AG04449 (cell line): ENCODE results near the gene SMIM27.
"Not testable (repeated sequence)": the region's sequence is repeated elsewhere in the genome, so short reads cannot be mapped to it uniquely, and the experiment has no call there.

Experiments
- CTCF ChIA-PET: fragments of 350-600 bp; formaldehyde crosslinking; extraction: SDS; loops from one replicate; lab custom pipeline; 2021; ENCODE audit warnings: antibody characterized with exemption; lab: Yijun Ruan, JAX
- POLR2A ChIA-PET: fragments of 400-600, 350-600 bp; formaldehyde crosslinking; extraction: SDS; loops from one replicate; lab custom pipeline; 2020; ENCODE audit warnings: antibody characterized with exemption, inconsistent platforms; lab: Yijun Ruan, JAX
- DNase-seq: peaks from one replicate; pipeline ENCODE4 v3.0.0-alpha.2; 2010; ENCODE audit warnings: low read depth, low spot score
- H3K4me3 ChIP-seq: 2 replicates; pipeline ENCODE4 v1.5.1; 2011; ENCODE audit warnings: low read depth, mild to moderate bottlenecking, control low read depth, low read length
- CTCF ChIP-seq: IDR thresholded peaks from one replicate; pipeline ENCODE4 v1.5.1; 2011; ENCODE audit warnings: mild to moderate bottlenecking, moderate library complexity, low read length, control low read depth, inconsistent platforms; ENCODE audit not compliant: insufficient read depth; ENCODE audit errors: missing control alignments

Gene SMIM27

DNA sequence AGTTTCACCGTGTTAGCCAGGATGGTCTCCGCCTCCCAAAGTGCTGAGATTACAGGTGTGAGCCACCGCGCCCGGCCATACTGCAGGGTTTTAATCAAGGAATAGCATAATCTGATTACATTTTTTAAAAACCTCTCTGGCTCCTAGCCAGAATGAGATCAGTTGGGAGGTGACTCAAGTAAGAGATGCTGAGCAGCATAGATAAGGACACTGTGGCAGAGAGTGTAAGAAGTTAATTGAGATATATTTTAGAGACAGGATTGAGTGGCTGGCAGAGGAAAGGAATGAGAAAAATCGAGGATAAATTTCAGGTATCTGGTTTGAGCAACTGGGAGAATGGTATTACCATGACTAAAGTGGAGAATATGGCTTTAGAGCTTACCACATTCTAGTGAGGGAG is 18.8 kb upstream of the SMIM27 start:
- no peak for DNase-seq
- no peak for TF ChIP-seq CTCF
- H3K4me3 ChIP-seq = no peak overlapping the region
- POLR2A ChIA-PET = no interaction called here
- CTCF ChIA-PET = interaction anchor here (1.0 to 1.6 kb wide), 3 partner anchors 11 to 136 kb away, joined by 3 to 4 read pairs (median 3); no protein-coding TSS in a partner anchor

DNA sequence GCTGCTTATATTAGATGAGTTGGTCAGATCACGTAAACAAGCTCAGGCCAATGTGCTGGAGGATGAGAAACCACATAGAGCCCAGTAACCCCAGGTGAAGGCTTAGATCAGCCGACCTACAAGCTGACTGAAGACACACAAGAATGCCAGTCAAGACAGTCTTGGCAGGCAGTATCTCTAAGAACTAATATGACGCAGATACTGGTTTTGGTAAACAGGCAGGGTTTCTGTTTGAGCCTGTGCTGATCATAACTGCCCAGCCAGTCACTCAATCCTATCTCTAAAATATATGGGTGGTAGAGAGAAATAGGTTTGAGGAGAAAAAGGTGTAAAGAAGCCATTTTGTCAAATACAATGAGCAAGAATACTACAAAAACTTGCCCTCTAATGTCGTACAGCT is 18.3 kb upstream of the SMIM27 start:
- no peak for DNase-seq
- POLR2A ChIA-PET = interaction anchor here (0.6 kb wide), 1 partner anchor 18 kb away, joined by 4 read pairs; the partner anchor contains the start of gene SMIM27
- no peak overlapping the region for H3K4me3 ChIP-seq
- CTCF ChIA-PET = interaction anchor here (1.0 to 1.6 kb wide), 3 partner anchors 11 to 136 kb away, joined by 3 to 4 read pairs (median 3); no protein-coding TSS in a partner anchor
- TF ChIP-seq CTCF = no peak

DNA sequence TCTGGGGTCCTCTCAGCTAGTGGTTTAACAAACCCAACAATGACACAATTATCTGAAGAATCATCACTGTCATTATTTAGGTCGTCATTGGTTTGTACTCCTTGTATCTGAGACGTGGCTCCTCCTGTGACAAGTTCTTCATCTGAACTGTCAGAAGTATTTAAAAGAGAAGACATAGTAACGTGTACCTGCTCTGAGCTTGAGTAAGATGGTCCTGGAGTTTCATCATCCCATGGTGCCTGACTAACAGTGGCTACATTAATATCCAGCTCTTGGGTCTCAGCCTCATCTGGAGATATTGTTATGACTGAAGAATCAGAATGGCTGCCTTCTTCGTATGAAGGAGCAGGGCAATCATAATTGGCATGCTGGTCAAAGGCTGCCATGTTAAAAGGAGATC is 9.1 kb upstream of the SMIM27 start:
- ChIA-PET CTCF (interaction anchor here (1.0 to 1.8 kb wide), 3 partner anchors 17 to 164 kb away, joined by 3 to 5 read pairs (median 4); partner anchors contain the start of gene RIGI), POLR2A (no interaction called here)
- TF ChIP-seq CTCF = no peak
- no peak for DNase-seq
- H3K4me3 ChIP-seq = no peak overlapping the region

DNA sequence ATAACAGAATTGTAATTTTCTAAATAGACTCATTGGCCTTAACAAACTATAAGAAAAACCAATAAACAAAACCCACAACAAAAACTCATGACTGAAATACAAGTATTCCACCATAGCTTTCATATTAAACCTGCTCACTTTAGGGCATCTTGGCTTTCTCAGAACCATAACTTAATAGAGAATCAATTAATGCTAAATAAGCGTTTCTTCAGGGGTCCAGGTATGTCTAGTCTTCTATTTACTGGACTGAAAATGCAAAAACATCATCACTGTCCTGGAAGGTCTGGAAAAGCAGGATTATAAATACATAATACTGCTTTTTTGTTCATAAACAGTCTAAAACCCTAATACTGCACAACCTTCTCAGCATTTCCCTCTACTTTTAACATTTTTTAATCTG is 6.2 kb upstream of the SMIM27 start:
- ChIA-PET CTCF (interaction anchor here (1.1 to 5.0 kb wide), 4 partner anchors 15 to 167 kb away, joined by 3 to 30 read pairs (median 14); no protein-coding TSS in a partner anchor), POLR2A (no interaction called here)
- DNase-seq = no peak
- no peak overlapping the region for H3K4me3 ChIP-seq
- no peak for TF ChIP-seq CTCF

- POLR2A ChIA-PET, H3K4me3 ChIP-seq, DNase-seq: not testable (repeated sequence)
- CTCF ChIA-PET = interaction anchor here (1.3 to 9.9 kb wide), 3 partner anchors 32 to 170 kb away, joined by 4 to 94 read pairs (median 30); no protein-coding TSS in a partner anchor
Measured at GRCh38 chr9:32548213-32548612, 3.9 kb upstream of the SMIM27 start.

GRCh38 chr9:32550150-32550561 is 2.0 kb upstream of the SMIM27 start:
- ChIA-PET CTCF (interaction anchor here (0.7 to 9.9 kb wide), 13 partner anchors 9 to 172 kb away, joined by 3 to 94 read pairs (median 6); partner anchors contain the start of genes ACO1 and RIGI), POLR2A (interaction anchor here (0.9 to 2.5 kb wide), 3 partner anchors 14 to 166 kb away, joined by 3 to 9 read pairs (median 5); partner anchors contain the start of gene ACO1)
- peak; percentile 9 for TF ChIP-seq CTCF
- DNase-seq = no peak
- H3K4me3 ChIP-seq = peak overlapping the region; percentile 82
